ENCODE results near the gene MAZ.

DNA sequence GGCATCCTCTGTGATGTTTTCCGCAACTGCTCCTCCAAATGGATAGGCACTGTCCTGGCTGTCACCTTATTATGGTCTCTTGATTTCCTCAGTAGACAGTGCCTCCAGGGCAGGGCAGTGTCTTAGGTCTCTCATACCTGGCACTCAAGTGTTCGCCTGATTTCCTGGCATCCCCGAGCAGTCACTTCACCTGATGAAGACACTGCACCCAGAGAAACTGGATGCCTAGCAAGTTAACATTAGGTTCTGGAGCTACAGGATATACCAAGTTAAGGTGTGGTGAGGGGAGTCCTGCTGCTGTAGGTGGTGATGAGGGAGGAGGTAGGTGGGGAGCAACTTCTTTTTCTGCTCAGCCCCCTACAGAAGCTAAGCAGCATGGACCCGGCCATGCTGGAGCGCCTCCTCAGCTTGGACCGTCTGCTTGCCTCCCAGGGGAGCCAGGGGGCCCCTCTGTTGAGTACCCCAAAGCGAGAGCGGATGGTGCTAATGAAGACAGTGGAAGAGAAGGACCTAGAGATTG lies 3.9 kb upstream of the MAZ start:
- TF ChIP-seq, protein P1, sequence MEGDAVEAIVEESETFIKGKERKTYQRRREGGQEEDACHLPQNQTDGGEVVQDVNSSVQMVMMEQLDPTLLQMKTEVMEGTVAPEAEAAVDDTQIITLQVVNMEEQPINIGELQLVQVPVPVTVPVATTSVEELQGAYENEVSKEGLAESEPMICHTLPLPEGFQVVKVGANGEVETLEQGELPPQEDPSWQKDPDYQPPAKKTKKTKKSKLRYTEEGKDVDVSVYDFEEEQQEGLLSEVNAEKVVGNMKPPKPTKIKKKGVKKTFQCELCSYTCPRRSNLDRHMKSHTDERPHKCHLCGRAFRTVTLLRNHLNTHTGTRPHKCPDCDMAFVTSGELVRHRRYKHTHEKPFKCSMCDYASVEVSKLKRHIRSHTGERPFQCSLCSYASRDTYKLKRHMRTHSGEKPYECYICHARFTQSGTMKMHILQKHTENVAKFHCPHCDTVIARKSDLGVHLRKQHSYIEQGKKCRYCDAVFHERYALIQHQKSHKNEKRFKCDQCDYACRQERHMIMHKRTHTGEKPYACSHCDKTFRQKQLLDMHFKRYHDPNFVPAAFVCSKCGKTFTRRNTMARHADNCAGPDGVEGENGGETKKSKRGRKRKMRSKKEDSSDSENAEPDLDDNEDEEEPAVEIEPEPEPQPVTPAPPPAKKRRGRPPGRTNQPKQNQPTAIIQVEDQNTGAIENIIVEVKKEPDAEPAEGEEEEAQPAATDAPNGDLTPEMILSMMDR (IDR thresholded peaks at IDR 0.05; ENCODE audit: insufficient read depth, low read depth, low read length), result no peak
- TF ChIP-seq EZH2 (IDR thresholded peaks at IDR 0.05; ENCODE audit: insufficient read depth, low read length), result no peak

All from astrocyte (in vitro differentiated cells and primary cell).